IMR-90 (cell line): ENCODE results near the gene UNC79. TPM values are rescaled to one million over a fixed set of nuclear protein-coding genes. Genes with fewer than 3 reads are reported as not detected.

Experiments
- ATAC-seq: fragments of 200-7000 bp; cut with Tn5 transposase; 2 replicates; pipeline ENCODE4 v1.9.1; 2020; ENCODE audit warnings: low read depth, mild to moderate bottlenecking, moderate library complexity
- BruUV-seq: library from RNA; stranded (reverse); fragments of 400-500 nt; replicated peaks from 2 replicates; lab custom pipeline; 2021; lab: Mats Ljungman, UMichigan
- CTCF ChIA-PET: fragments of 300-600 bp; formaldehyde crosslinking; extraction: SDS; loops from one replicate; lab custom pipeline; 2021; ENCODE audit warnings: antibody characterized with exemption; lab: Yijun Ruan, JAX
- POLR2A ChIA-PET: fragments of 300-600 bp; sonication (Branson Sonifier 250); formaldehyde crosslinking; loops from one replicate; lab custom pipeline; 2022; ENCODE audit warnings: antibody characterized with exemption; ENCODE audit not compliant: unreplicated experiment; lab: Charles Lee
- DNase-seq: peaks from one replicate; pipeline ENCODE4 v3.0.0; 2013
- H2AFZ ChIP-seq: replicated peaks from 2 replicates; pipeline ENCODE3; 2013; ENCODE audit warnings: low read length, mild to moderate bottlenecking; ENCODE audit not compliant: poor library complexity
- H2AK5ac ChIP-seq: 2 replicates; pipeline ENCODE4 v1.6.1; 2013; ENCODE audit warnings: low read depth, low read length, inconsistent platforms
- H2AK9ac ChIP-seq: replicated peaks from 2 replicates; pipeline ENCODE3; 2013; ENCODE audit warnings: mild to moderate bottlenecking, low read depth, low read length, moderate library complexity; ENCODE audit not compliant: poor library complexity
- H2BK120ac ChIP-seq: 2 replicates; pipeline ENCODE4 v1.6.1; 2013; ENCODE audit warnings: low read depth, low read length, inconsistent platforms
- H2BK15ac ChIP-seq: 3 replicates; pipeline ENCODE4 v1.6.1; 2013; ENCODE audit warnings: low read depth, low read length, inconsistent platforms
- H2BK20ac ChIP-seq: 2 replicates; pipeline ENCODE4 v1.6.1; 2013; ENCODE audit warnings: low read depth, mild to moderate bottlenecking, inconsistent platforms, low read length, moderate library complexity
- H2BK5ac ChIP-seq: 2 replicates; pipeline ENCODE4 v1.6.1; 2013; ENCODE audit warnings: mild to moderate bottlenecking, low read depth, low read length, inconsistent platforms; ENCODE audit not compliant: poor library complexity, severe bottlenecking
- H3K14ac ChIP-seq: replicated peaks from 2 replicates; pipeline ENCODE4 v1.6.1; 2013; ENCODE audit warnings: low read depth, low read length, inconsistent platforms
- H3K18ac ChIP-seq: 2 replicates; pipeline ENCODE4 v1.6.1; 2013; ENCODE audit warnings: low read depth, low read length, control low read depth
- H3K23ac ChIP-seq: 2 replicates; pipeline ENCODE4 v1.6.1; 2013; ENCODE audit warnings: low read depth, low read length, inconsistent platforms
- H3K27ac ChIP-seq: 2 replicates; pipeline ENCODE4 v1.5.1; 2013; ENCODE audit warnings: mild to moderate bottlenecking, control low read depth, low read length; ENCODE audit not compliant: insufficient read depth
- H3K27me3 ChIP-seq: 2 replicates; pipeline ENCODE4 v1.6.1; 2013; ENCODE audit warnings: low read length; ENCODE audit not compliant: control insufficient read depth, insufficient read depth
- H3K36me3 ChIP-seq: 2 replicates; pipeline ENCODE4 v1.6.1; 2013; ENCODE audit warnings: low read length, mixed read lengths; ENCODE audit not compliant: control insufficient read depth, insufficient read depth
- H3K4ac ChIP-seq: 2 replicates; pipeline ENCODE4 v1.6.1; 2013; ENCODE audit warnings: low read depth, low read length, inconsistent platforms
- H3K4me1 ChIP-seq: 2 replicates; pipeline ENCODE4 v1.6.1; 2013; ENCODE audit warnings: low read length, mixed read lengths; ENCODE audit not compliant: control insufficient read depth, insufficient read depth
- H3K4me2 ChIP-seq: 2 replicates; pipeline ENCODE4 v1.6.1; 2013; ENCODE audit warnings: low read depth, mild to moderate bottlenecking, control low read depth, low read length, moderate library complexity
- H3K4me3 ChIP-seq: 2 replicates; pipeline ENCODE4 v1.5.1; 2013; ENCODE audit warnings: low read depth, mild to moderate bottlenecking, control low read depth, low read length, moderate library complexity; ENCODE audit not compliant: insufficient read depth
- H3K56ac ChIP-seq: 2 replicates; pipeline ENCODE4 v1.6.1; 2013; ENCODE audit warnings: low read length, inconsistent platforms; ENCODE audit not compliant: insufficient read depth; ENCODE audit errors: extremely low read depth
- H3K79me1 ChIP-seq, 2 experiments: 2 replicates each; pipeline ENCODE4 v1.6.1; 2013; ENCODE audit warnings: low read length in 2 of 2, inconsistent platforms in 1 of 2, low read depth in 1 of 2
- H3K9ac ChIP-seq: 2 replicates; pipeline ENCODE4 v1.6.1; 2013; ENCODE audit warnings: low read depth, low read length, control low read depth
- H3K9me1 ChIP-seq: 2 replicates; pipeline ENCODE4 v1.6.1; 2013; ENCODE audit warnings: low read length, inconsistent platforms; ENCODE audit not compliant: insufficient read depth
- H3K9me3 ChIP-seq: 2 replicates; pipeline ENCODE4 v1.6.1; 2013; ENCODE audit warnings: low read length; ENCODE audit not compliant: control insufficient read depth, insufficient read depth
- H4K20me1 ChIP-seq: 2 replicates; pipeline ENCODE4 v1.6.1; 2013; ENCODE audit warnings: low read length, inconsistent platforms; ENCODE audit not compliant: insufficient read depth
- H4K5ac ChIP-seq: 2 replicates; pipeline ENCODE4 v1.6.1; 2013; ENCODE audit warnings: mild to moderate bottlenecking, low read depth, low read length, control low read depth
- H4K8ac ChIP-seq, 2 experiments: 2 replicates each; pipeline ENCODE4 v1.6.1; 2013; ENCODE audit warnings: low read depth in 2 of 2, low read length in 2 of 2, control low read depth in 1 of 2, inconsistent platforms in 1 of 2
- H4K91ac ChIP-seq: 2 replicates; pipeline ENCODE4 v1.6.1; 2013; ENCODE audit warnings: low read depth, low read length, inconsistent platforms; ENCODE audit not compliant: insufficient read depth
- BHLHE40 ChIP-seq: fragments of 150-350 bp; IDR thresholded peaks from 2 replicates; pipeline ENCODE4 v1.6.1; 2016; ENCODE audit warnings: mild to moderate bottlenecking, low read depth, low read length
- MAFK ChIP-seq: IDR thresholded peaks from 2 replicates; pipeline ENCODE4 v1.6.1; 2012; ENCODE audit warnings: low read depth, low read length, improper control_type of control experiment
- MXI1 ChIP-seq: IDR thresholded peaks from 2 replicates; pipeline ENCODE4 v1.6.1; 2012; ENCODE audit warnings: low read depth, mild to moderate bottlenecking, low read length, moderate library complexity, borderline replicate concordance
- NFE2L2 ChIP-seq: fragments of 150-350 bp; IDR thresholded peaks from 2 replicates; pipeline ENCODE4 v1.6.1; 2016; ENCODE audit warnings: low read depth, mild to moderate bottlenecking, low read length
- POLR2A ChIP-seq: IDR thresholded peaks from 2 replicates; pipeline ENCODE4 v1.6.1; 2012; ENCODE audit warnings: mild to moderate bottlenecking, low read depth, low read length
- RAD21 ChIP-seq: IDR thresholded peaks from 2 replicates; pipeline ENCODE4 v1.6.1; 2012; ENCODE audit warnings: low read length, improper control_type of control experiment
- RCOR1 ChIP-seq: IDR thresholded peaks from 2 replicates; pipeline ENCODE4 v1.6.1; 2012; ENCODE audit warnings: mild to moderate bottlenecking, low read length, improper control_type of control experiment; ENCODE audit not compliant: insufficient replicate concordance
- SMC3 ChIP-seq: fragments of 150-350 bp; IDR thresholded peaks from 2 replicates; pipeline ENCODE4 v1.6.1; 2016; ENCODE audit warnings: low read depth, mild to moderate bottlenecking, antibody characterized with exemption, low read length, moderate library complexity
- WGBS, 2 experiments: methylation state at CpG; one replicate each; pipeline versions ENCODE4 v1.1.5 to v1.1.7; 2013; ENCODE audit warnings: missing lambda C conversion rate in 2 of 2; ENCODE audit not compliant: insufficient read length in 1 of 2; ENCODE audit errors: extremely low coverage in 2 of 2; 5-methylcytosine and 5-hydroxymethylcytosine counted together
- dilution Hi-C: fragments of 300-500 bp; cut with HindIII; formaldehyde crosslinking; loops from one replicate; pipeline ENCODE4 v1.14.3; 2018; ENCODE audit warnings: low sequenced_read_pairs; ENCODE audit not compliant: unreplicated experiment
- in situ Hi-C: fragments of 300-500 bp; cut with MboI; formaldehyde crosslinking; loops from 3 replicates; pipeline ENCODE4 v1.14.3; 2019; ENCODE audit warnings: low sequenced_read_pairs, inconsistent platforms, mixed read lengths
- intact Hi-C: fragments of 100-400 bp; cut with micrococcal nuclease; formaldehyde crosslinking; loops from 2 replicates; pipeline ENCODE4 v1.10.0; 2022
- microRNA-seq, 2 experiments: library from miRNA; stranded (forward) in 1 of 2; unstranded in 1 of 2; fragments of 10-50 nt in 1 of 2; fragments of <30 nt in 1 of 2; gene quantifications in 1 of 2; microRNA quantifications in 1 of 2; one replicate each; pipeline versions ENCODE3 to v1.1.0; 2013 to 2020; ENCODE audit not compliant: insufficient read depth in 1 of 2, insufficient read length in 1 of 2, unreplicated experiment in 1 of 2
- polyA plus RNA-seq, 3 experiments: library from polyadenylated mRNA; depleted of rRNA; stranded (reverse); fragments of >200 nt; gene quantifications; 2 replicates each; pipeline ENCODE4 v1.2.3, GENCODE V29; 2012; ENCODE audit warnings: low replicate concordance in 1 of 3
- small RNA-seq, 5 experiments: library from RNA; depleted of rRNA; stranded (forward); fragments of <200 nt; gene quantifications; one replicate each; pipeline ENCODE3, GENCODE V24; 2012
- total RNA-seq: library from RNA; depleted of rRNA; stranded (reverse); fragments of >200 nt; gene quantifications from 2 replicates; pipeline ENCODE4 v1.2.3, GENCODE V29; 2012; rRNA removed
- TF ChIP-seq, protein P1 (sequence below): fragments of 150-350 bp; IDR thresholded peaks from 2 replicates; pipeline ENCODE4 v1.6.1; 2016; ENCODE audit warnings: low read depth, mild to moderate bottlenecking, low read length, moderate library complexity, borderline replicate concordance

The UNC79 gene
- total and polyA plus RNA-seq, 2 of the 4 experiments (the other 2 are of a cell fraction) = under 0.01 TPM

DNA sequence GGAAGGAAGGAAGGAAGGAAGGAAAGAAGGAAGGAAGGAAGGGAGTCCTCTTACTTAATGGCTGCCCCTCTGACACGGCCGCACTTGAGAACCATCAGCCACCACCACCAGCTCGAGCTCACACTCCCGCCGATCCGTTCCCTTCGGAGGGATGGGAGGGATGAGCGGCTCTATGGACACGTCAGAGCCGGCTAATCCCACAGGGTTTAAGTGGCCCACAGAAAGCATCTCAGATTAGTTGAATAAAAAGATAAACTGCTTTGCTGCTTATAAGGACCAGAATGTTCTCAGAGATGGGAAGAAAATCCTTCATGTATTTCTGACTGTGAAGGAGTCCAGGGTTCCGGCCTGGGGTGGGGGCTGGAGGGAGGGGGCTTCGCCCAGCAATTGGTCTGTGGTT is 326.5 kb downstream of the UNC79 start:
- H3K27me3 ChIP-seq = no peaks in the 10 kb centered on the region
- peaks cover 12% of the 10 kb centered on the region for H3K9me3 ChIP-seq
- no peak overlapping the region for H3K23ac ChIP-seq
- CTCF ChIA-PET = no interaction called here
- no peak overlapping the region for H3K18ac ChIP-seq
- no peak overlapping the region for H3K9ac ChIP-seq
- no peaks in the 10 kb centered on the region for H4K20me1 ChIP-seq
- no peak overlapping the region for H2AK9ac ChIP-seq
- no peaks in the 10 kb centered on the region for H3K4me1 ChIP-seq
- dilution Hi-C loops = no loop called here
- in situ Hi-C loops = no loop called here
- no peak overlapping the region for H2AK5ac ChIP-seq
- no peak overlapping the region for H3K14ac ChIP-seq
- H3K4ac ChIP-seq = no peak overlapping the region
- no peak overlapping the region for H2AFZ ChIP-seq
- H2BK20ac ChIP-seq = no peak overlapping the region
- no peak overlapping the region for H2BK15ac ChIP-seq
- H4K91ac ChIP-seq = no peak overlapping the region
- H2BK5ac ChIP-seq = no peak overlapping the region
- intact Hi-C loops = no loop called here
- no peaks in the 10 kb centered on the region for H3K36me3 ChIP-seq
- WGBS, 2 experiments = 62% methylated on average over 4 of the region's 12 CpGs; no CpG with 5 or more reads in 1 of the 2 experiments
- H3K27ac ChIP-seq = no peak overlapping the region
- H3K4me2 ChIP-seq = no peak overlapping the region
- no peaks in the 10 kb centered on the region for H3K79me1 ChIP-seq
- H3K56ac ChIP-seq = no peak overlapping the region
- no peak overlapping the region for H4K8ac ChIP-seq
- DNase-seq (no peak), ATAC-seq (no peak)
- TF ChIP-seq MXI1 (no peak), RCOR1 (no peak), NFE2L2 (no peak), SMC3 (no peak), BHLHE40 (no peak), POLR2A (no peak), RAD21 (no peak), MAFK (no peak)
- TF ChIP-seq, protein P1, sequence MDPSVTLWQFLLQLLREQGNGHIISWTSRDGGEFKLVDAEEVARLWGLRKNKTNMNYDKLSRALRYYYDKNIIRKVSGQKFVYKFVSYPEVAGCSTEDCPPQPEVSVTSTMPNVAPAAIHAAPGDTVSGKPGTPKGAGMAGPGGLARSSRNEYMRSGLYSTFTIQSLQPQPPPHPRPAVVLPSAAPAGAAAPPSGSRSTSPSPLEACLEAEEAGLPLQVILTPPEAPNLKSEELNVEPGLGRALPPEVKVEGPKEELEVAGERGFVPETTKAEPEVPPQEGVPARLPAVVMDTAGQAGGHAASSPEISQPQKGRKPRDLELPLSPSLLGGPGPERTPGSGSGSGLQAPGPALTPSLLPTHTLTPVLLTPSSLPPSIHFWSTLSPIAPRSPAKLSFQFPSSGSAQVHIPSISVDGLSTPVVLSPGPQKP = no peak
- H3K4me3 ChIP-seq = no peak overlapping the region
- no peak overlapping the region for H4K5ac ChIP-seq
- POLR2A ChIA-PET = no interaction called here
- BruUV-seq = no TSS peak
- H2BK120ac ChIP-seq = no peak overlapping the region
- H3K9me1 ChIP-seq = no peaks in the 10 kb centered on the region

Small RNA genes lying within 50 kb of the gene (microRNA-seq; reads per million reads assigned to microRNA genes)
- gene RF00019 (ENCODE audit: insufficient read depth, insufficient read length) (not detected), gene RF02271 (ENCODE audit: insufficient read depth, insufficient read length) (not detected), gene RNU6-1258P (ENCODE audit: insufficient read depth, insufficient read length) (not detected)

Small RNA genes lying within 50 kb of the gene (small RNA-seq; reads per million reads assigned to genes)
- 0 reads per million in 5 experiments for gene RF00019
- 0 reads per million in 5 experiments for gene RF02271
- gene RNU6-1258P = 0 reads per million in 5 experiments

Other genes with a start within 250 kb of the UNC79 start
- 9.9 and 12.8 TPM in 2 replicates for gene MOAP1, start 246.0 kb upstream of the UNC79 start, total RNA-seq
- 10.7 and 13.2 TPM in 2 replicates for gene MOAP1, start 246.0 kb upstream of the UNC79 start, polyA plus RNA-seq (2012; rRNA removed)
- 8.3 and 10.2 TPM in 2 replicates for gene LYSET, start 245.6 kb upstream of the UNC79 start, total RNA-seq
- 5.0 and 6.3 TPM in 2 replicates for gene LYSET, start 245.6 kb upstream of the UNC79 start, polyA plus RNA-seq (2012; rRNA removed)
- 4.3 and 10.3 TPM in 2 replicates for gene GON7, start 223.9 kb upstream of the UNC79 start, total RNA-seq
- gene GON7, start 223.9 kb upstream of the UNC79 start, polyA plus RNA-seq (2012; rRNA removed) = 5.6 and 7.8 TPM in 2 replicates
- 29.4 and 55.8 TPM in 2 replicates for gene UBR7, start 223.7 kb upstream of the UNC79 start, total RNA-seq
- 20.3 and 24.2 TPM in 2 replicates for gene UBR7, start 223.7 kb upstream of the UNC79 start, polyA plus RNA-seq (2012; rRNA removed)
- gene BTBD7, start 97.9 kb upstream of the UNC79 start, total RNA-seq = 30.5 and 30.6 TPM in 2 replicates
- 11.9 and 12.3 TPM in 2 replicates for gene BTBD7, start 97.9 kb upstream of the UNC79 start, polyA plus RNA-seq (2012; rRNA removed)
- gene COX8C, start 83.8 kb upstream of the UNC79 start, total RNA-seq = not detected in 2 replicates
- not detected in 2 replicates for gene COX8C, start 83.8 kb upstream of the UNC79 start, polyA plus RNA-seq (2012; rRNA removed)